SU-DHL-6 (cell line): ENCODE results near the gene RPTOR.

Experiments used
- CTCF ChIP-seq: fragments of 200-600 bp; sonication (generic); IDR thresholded peaks from one replicate; pipeline ENCODE4 v1.5.1; 2017; ENCODE audit warnings: antibody characterized with exemption, mild to moderate bottlenecking, low read length, moderate library complexity; ENCODE audit not compliant: insufficient read depth, poor library complexity, severe bottlenecking
- EZH2phosphoT487 ChIP-seq: fragments of 200-600 bp; sonication (generic), shearing (Covaris generic); conservative IDR thresholded peaks from 2 replicates; pipeline ENCODE4 v1.6.1; 2018; ENCODE audit warnings: mild to moderate bottlenecking, antibody characterized with exemption, low read length, moderate library complexity, mixed read lengths

- TF ChIP-seq CTCF: no peak
- TF ChIP-seq EZH2phosphoT487: no peak
Observed at GRCh38 chr17:80832888-80833583, 288.4 kb downstream of the RPTOR start.
